ENCODE results near the gene IGF1R. TPM values are rescaled to one million over a fixed set of nuclear protein-coding genes. Genes with fewer than 3 reads are reported as not detected.

IGF1R gene
- total RNA-seq, 1 experiment from 2014 or later = 16.3 TPM

GRCh38 chr15:98899272-98900021 lies 251.1 kb downstream of the IGF1R start (continued):
- no peak for TF ChIP-seq REST (IDR thresholded peaks at IDR 0.05; ENCODE audit: low read depth)

- no peak overlapping the region for H3K4me2 ChIP-seq (ENCODE audit: low read length)
- DNase-seq (ENCODE audit: low read depth, low spot score) (no peak), ATAC-seq (no peak)
- no peak overlapping the region for H3K9ac ChIP-seq (ENCODE audit: low read length)
- H3K9me2 ChIP-seq (ENCODE audit: insufficient read depth) = no peaks in the 10 kb centered on the region
- H3K9me3 ChIP-seq (ENCODE audit: control insufficient read depth in 1 of 2, insufficient read depth in 1 of 2, low read depth in 1 of 2, low read length in 2 of 2) = no peaks in the 10 kb centered on the region
- H3K4me3 ChIP-seq (replicated peaks in 1 of 2; ENCODE audit: low read depth in 1 of 2, low read length in 2 of 2) = no peak overlapping the region
- no peaks in the 10 kb centered on the region for H4K20me1 ChIP-seq (ENCODE audit: insufficient read depth)
- H3K36me3 ChIP-seq (ENCODE audit: control insufficient read depth in 1 of 2, insufficient read depth in 2 of 2, low read length in 2 of 2) = no peaks in the 10 kb centered on the region
- H3K4me1 ChIP-seq (ENCODE audit: control insufficient read depth in 1 of 2, insufficient read depth in 2 of 2, low read length in 2 of 2) = peaks cover 23 to 24% of the 10 kb centered on the region in 2 experiments
- TF ChIP-seq POLR2A (IDR thresholded peaks at IDR 0.05; ENCODE audit: borderline replicate concordance, extremely low read depth, insufficient read depth, insufficient read length) (no peak), SIN3A (IDR thresholded peaks at IDR 0.05; ENCODE audit: low read depth) (no peak), FOSL1 (IDR thresholded peaks at IDR 0.05; ENCODE audit: low read depth) (no peak), EZH2 (IDR thresholded peaks at IDR 0.05) (no peak), CEBPB (IDR thresholded peaks at IDR 0.05; ENCODE audit: low read depth) (no peak), YY1 (IDR thresholded peaks at IDR 0.05; ENCODE audit: extremely low read depth, insufficient replicate concordance, low read depth, low read length) (no peak), ZFX (IDR thresholded peaks at IDR 0.05) (no peak), ZBTB33 (IDR thresholded peaks at IDR 0.05; ENCODE audit: extremely low read depth, insufficient replicate concordance, low read length) (no peak), CBX3 (IDR thresholded peaks at IDR 0.05; ENCODE audit: low read depth) (no peak), ELF1 (IDR thresholded peaks at IDR 0.05; ENCODE audit: borderline replicate concordance, low read depth) (no peak)
- H3K79me2 ChIP-seq (ENCODE audit: insufficient read depth, low read length) = no peaks in the 10 kb centered on the region
- ChIA-PET POLR2A (no interaction called here), CTCF (no interaction called here), RAD21 (ENCODE audit: low non-redundant PET in 1 of 2, low total read pairs in 2 of 2, uncharacterized antibody in 2 of 2, unreplicated experiment in 2 of 2) (no interaction called here)
- H3K27ac ChIP-seq (ENCODE audit: low read depth, low read length) = no peak overlapping the region
- H2AFZ ChIP-seq (ENCODE audit: low read depth, low read length, poor library complexity, severe bottlenecking) = no peak overlapping the region
- BruUV-seq (replicated peaks) = no TSS peak
- no peaks in the 10 kb centered on the region for H3K27me3 ChIP-seq (ENCODE audit: insufficient read depth, low read length)
- intact Hi-C loops (cut with micrococcal nuclease) = loop anchor here (5.0 to 10.0 kb wide), 2 partner anchors 154 to 458 kb away; no protein-coding TSS in a partner anchor
Measured at GRCh38 chr15:98900356-98900755, 252.0 kb downstream of the IGF1R start.
